HepG2 (cell line): ENCODE results near the gene PCNA. TPM values are rescaled to one million over a fixed set of nuclear protein-coding genes. Genes with fewer than 3 reads are reported as not detected.
A peak's percentile ranks its signal among the peaks of the same experiment; 100 is the strongest.

Source experiments
- ARNTL ChIP-seq: sonication (generic); formaldehyde crosslinking; IDR thresholded peaks from 2 replicates; pipeline ENCODE4 v1.4.0; 2020; ENCODE audit warnings: mild to moderate bottlenecking, missing genetic modification reagents
- EED ChIP-seq: sonication (generic); formaldehyde crosslinking; IDR thresholded peaks from 2 replicates; pipeline ENCODE4 v1.5.0; 2020; ENCODE audit warnings: mild to moderate bottlenecking, missing genetic modification reagents
- GTF3A ChIP-seq: sonication (generic); formaldehyde crosslinking; conservative IDR thresholded peaks from 2 replicates; pipeline ENCODE4 v1.4.0; 2020; ENCODE audit warnings: mild to moderate bottlenecking, missing genetic modification reagents
- LCORL ChIP-seq, 2 experiments: fragments of 450-650 bp in 1 of 2; sonication (generic) in 1 of 2; formaldehyde crosslinking in 1 of 2; IDR thresholded peaks; 2 replicates each; pipeline versions ENCODE4 v1.5.0 to v1.6.1; 2017 to 2020; ENCODE audit warnings: antibody characterized with exemption in 1 of 2, missing genetic modification reagents in 1 of 2
- MNT ChIP-seq: fragments of 450-650 bp; IDR thresholded peaks from 2 replicates; pipeline ENCODE4 v1.6.1; 2016
- MXD3 ChIP-seq: IDR thresholded peaks from 2 replicates; pipeline ENCODE4 v1.6.1; 2016; ENCODE audit warnings: mild to moderate bottlenecking, missing biosample characterization, missing genetic modification reagents
- NCOA2 ChIP-seq: sonication (generic); formaldehyde crosslinking; IDR thresholded peaks from 2 replicates; pipeline ENCODE4 v1.8.0; 2022; ENCODE audit warnings: inconsistent platforms
- RARG ChIP-seq: sonication (generic); formaldehyde crosslinking; IDR thresholded peaks from 2 replicates; pipeline ENCODE4 v1.4.0; 2020; ENCODE audit warnings: low read depth, mild to moderate bottlenecking, missing genetic modification reagents
- RBM39 ChIP-seq: fragments of 200-400 bp; formaldehyde crosslinking; IDR thresholded peaks from one replicate; pipeline ENCODE4 v1.6.1; 2018; ENCODE audit warnings: antibody characterized with exemption, mild to moderate bottlenecking, low read depth, low read length; ENCODE audit not compliant: poor library complexity, severe bottlenecking
- STAG1 ChIP-seq: sonication (generic); formaldehyde crosslinking; IDR thresholded peaks from 2 replicates; pipeline ENCODE4 v1.4.0; 2020; ENCODE audit warnings: missing genetic modification reagents
- TEAD3 ChIP-seq: optimal IDR thresholded peaks from 2 replicates; pipeline ENCODE3; 2016; ENCODE audit warnings: borderline replicate concordance
- THAP7 ChIP-seq: sonication (generic); formaldehyde crosslinking; IDR thresholded peaks from 2 replicates; pipeline ENCODE4 v1.8.1; 2023; ENCODE audit warnings: mild to moderate bottlenecking, missing genetic modification reagents
- ZMYM2 ChIP-seq: sonication (generic); formaldehyde crosslinking; IDR thresholded peaks from 2 replicates; pipeline ENCODE4 v1.8.0; 2022; ENCODE audit warnings: mild to moderate bottlenecking, missing genetic modification reagents
- ZNF143 ChIP-seq: sonication (generic); formaldehyde crosslinking; IDR thresholded peaks from 2 replicates; pipeline ENCODE4 v1.4.0; 2020; ENCODE audit warnings: missing genetic modification reagents
- ZNF264 ChIP-seq: sonication (generic); formaldehyde crosslinking; IDR thresholded peaks from 2 replicates; pipeline ENCODE4 v1.4.0; 2020; ENCODE audit warnings: missing genetic modification reagents
- ZNF280B ChIP-seq: sonication (generic); formaldehyde crosslinking; IDR thresholded peaks from 2 replicates; pipeline ENCODE4 v1.5.0; 2020; ENCODE audit warnings: missing genetic modification reagents, mild to moderate bottlenecking, borderline replicate concordance
- ZNF383 ChIP-seq: sonication (generic); formaldehyde crosslinking; IDR thresholded peaks from 2 replicates; pipeline ENCODE4 v1.4.0; 2020; ENCODE audit warnings: missing genetic modification reagents, mild to moderate bottlenecking, borderline replicate concordance
- ZNF530 ChIP-seq: sonication (generic); formaldehyde crosslinking; IDR thresholded peaks from 2 replicates; pipeline ENCODE4 v1.5.0; 2020; ENCODE audit warnings: low read depth, mild to moderate bottlenecking, missing genetic modification reagents
- ZNF558 ChIP-seq: sonication (generic); formaldehyde crosslinking; IDR thresholded peaks from 2 replicates; pipeline ENCODE4 v1.9.0; 2022; ENCODE audit warnings: mild to moderate bottlenecking, missing genetic modification reagents, borderline replicate concordance
- ZNF773 ChIP-seq: sonication (generic); formaldehyde crosslinking; IDR thresholded peaks from 2 replicates; pipeline ENCODE4 v1.4.0; 2020; ENCODE audit warnings: missing genetic modification reagents, borderline replicate concordance
- ZNF782 ChIP-seq: sonication (generic); formaldehyde crosslinking; IDR thresholded peaks from 2 replicates; pipeline ENCODE4 v1.4.0; 2020; ENCODE audit warnings: missing genetic modification reagents, mild to moderate bottlenecking, borderline replicate concordance
- ZNF850 ChIP-seq: sonication (generic); formaldehyde crosslinking; conservative IDR thresholded peaks from 2 replicates; pipeline ENCODE4 v1.9.0; 2021; ENCODE audit warnings: mild to moderate bottlenecking, missing genetic modification reagents
- ZNF883 ChIP-seq: sonication (generic); formaldehyde crosslinking; IDR thresholded peaks from 2 replicates; pipeline ENCODE4 v1.5.1; 2020; ENCODE audit warnings: mild to moderate bottlenecking, missing genetic modification reagents; ENCODE audit errors: not compliant biosample characterization
- ZSCAN25 ChIP-seq: sonication (generic); formaldehyde crosslinking; IDR thresholded peaks from 2 replicates; pipeline ENCODE4 v1.8.0; 2022; ENCODE audit warnings: mild to moderate bottlenecking, missing genetic modification reagents
- ZSCAN30 ChIP-seq: sonication (generic); formaldehyde crosslinking; IDR thresholded peaks from 2 replicates; pipeline ENCODE4 v1.5.0; 2020; ENCODE audit warnings: mild to moderate bottlenecking, missing genetic modification reagents
- polyA plus RNA-seq, 8 experiments: library from polyadenylated mRNA; depleted of rRNA in 3 of 8; stranded (reverse) in 7 of 8; unstranded in 1 of 8; fragments of >200 nt; fragmentation: Illumina TruSeq in 4 of 8; extraction: Trizol in 4 of 8; gene quantifications; 2 replicates each; pipeline versions ENCODE4 v1.2.1 to v1.2.3, GENCODE V29; 2011 to 2016; ENCODE audit warnings: low read depth in 4 of 8, missing spikeins in 1 of 8, mixed read lengths in 1 of 8; ENCODE audit not compliant: insufficient read depth in 1 of 8
- total RNA-seq, 5 experiments: library from RNA; depleted of rRNA; stranded (reverse); fragments of >200 nt; fragmentation: Illumina TruSeq; extraction: Trizol; gene quantifications; 2 replicates each; pipeline ENCODE4 v1.2.3, GENCODE V29; 2016; ENCODE audit warnings: low read depth in 1 of 5

PCNA gene
- total and polyA plus RNA-seq, 2 of the 13 experiments (the other 11 are each of a cell fraction or from before 2014, with no cell fraction given) = 229 to 655 TPM

- TF ChIP-seq ZNF280B (CRISPR knock-in tag) (no peak), ZSCAN25 (CRISPR knock-in tag) (peak; percentile 89), ZNF850 (no peak), ARNTL (CRISPR knock-in tag) (no peak; the same call in 1 of the 2 replicates), GTF3A (0 out of 2 replicates have a peak, but pooled peaks have one; percentile 99), ZNF530 (no peak), MXD3 (peak; percentile 98; the same call in 1 of the 2 replicates), RBM39 (no peak), ZSCAN30 (CRISPR knock-in tag) (peak; percentile 95), ZMYM2 (CRISPR knock-in tag) (no peak), TEAD3 (CRISPR knock-in tag) (no peak), ZNF383 (0 out of 2 replicates have a peak, but pooled peaks have one; percentile 37), EED (no peak), ZNF558 (CRISPR knock-in tag) (no peak), STAG1 (CRISPR knock-in tag) (peak; percentile 33; the same call in 1 of the 2 replicates), ZNF143 (CRISPR knock-in tag) (no peak), LCORL (IDR thresholded peaks at IDR 0.05) (no peak), LCORL (CRISPR knock-in tag; IDR thresholded peaks at IDR 0.05) (no peak), ZNF782 (no peak), ZNF264 (CRISPR knock-in tag) (no peak), THAP7 (CRISPR knock-in tag) (no peak), MNT (peak; percentile 42), RARG (CRISPR knock-in tag) (0 out of 2 replicates have a peak, but pooled peaks have one; percentile 68), ZNF773 (CRISPR knock-in tag) (peak; percentile 99), NCOA2 (no peak; the same call in 1 of the 2 replicates), ZNF883 (CRISPR knock-in tag) (peak; percentile 100)
Measured at GRCh38 chr20:5119143-5119434, 669 bp downstream of the PCNA start (continued).
